HEK293 (cell line): Measurements from ENCODE around the gene UAP1.

Experiments
- PRDM1 ChIP-seq: fragments of 450-650 bp; formaldehyde crosslinking; IDR thresholded peaks from 2 replicates; pipeline ENCODE4; 2016; ENCODE audit warnings: missing biosample characterization, missing genetic modification characterization
- SALL2 ChIP-seq: fragments of 450-650 bp; formaldehyde crosslinking; IDR thresholded peaks from 2 replicates; pipeline ENCODE4 v1.5.0; 2017; ENCODE audit warnings: missing biosample characterization, mild to moderate bottlenecking, missing genetic modification characterization, borderline replicate concordance
- TCF7L2 ChIP-seq: IDR thresholded peaks from 2 replicates; pipeline ENCODE4 v1.6.1; 2011; ENCODE audit warnings: low read depth, mild to moderate bottlenecking, inconsistent platforms, low read length, moderate library complexity, borderline replicate concordance
- YY1 ChIP-seq: fragments of 450-650 bp; formaldehyde crosslinking; IDR thresholded peaks from 2 replicates; pipeline ENCODE4 v1.5.1; 2018; ENCODE audit warnings: missing biosample characterization, missing genetic modification characterization
- ZBTB20 ChIP-seq: fragments of 450-650 bp; formaldehyde crosslinking; IDR thresholded peaks from 2 replicates; pipeline ENCODE4 v1.5.1; 2016; ENCODE audit warnings: missing biosample characterization, missing genetic modification characterization
- ZNF239 ChIP-seq: fragments of 450-650 bp; formaldehyde crosslinking; IDR thresholded peaks from 2 replicates; pipeline ENCODE4 v1.5.1; 2016; ENCODE audit warnings: missing biosample characterization, missing genetic modification characterization
- ZNF335 ChIP-seq: fragments of 450-650 bp; formaldehyde crosslinking; conservative IDR thresholded peaks from 2 replicates; pipeline ENCODE4 v1.5.1; 2016; ENCODE audit warnings: missing biosample characterization, missing genetic modification characterization
- ZNF426 ChIP-seq: fragments of 450-650 bp; formaldehyde crosslinking; IDR thresholded peaks from 2 replicates; pipeline ENCODE4 v1.5.1; 2017; ENCODE audit warnings: missing biosample characterization, missing genetic modification characterization, mild to moderate bottlenecking, inconsistent platforms, moderate library complexity
- ZNF747 ChIP-seq: fragments of 450-650 bp; formaldehyde crosslinking; IDR thresholded peaks from 2 replicates; pipeline ENCODE4 v1.5.1; 2016; ENCODE audit warnings: missing biosample characterization, missing genetic modification characterization
- TF ChIP-seq, protein P1 (sequence below): fragments of 450-650 bp; formaldehyde crosslinking; IDR thresholded peaks from 2 replicates; pipeline ENCODE4 v1.5.1; 2016; ENCODE audit warnings: missing biosample characterization, missing genetic modification characterization
- TF ChIP-seq, protein P2 (sequence below): fragments of 450-650 bp; formaldehyde crosslinking; IDR thresholded peaks from 2 replicates; pipeline ENCODE4 v1.5.1; 2016; ENCODE audit warnings: missing biosample characterization, missing genetic modification characterization, low read depth
- TF ChIP-seq, protein P3 (sequence below): fragments of 450-650 bp; formaldehyde crosslinking; conservative IDR thresholded peaks from 2 replicates; pipeline ENCODE4 v1.5.1; 2016; ENCODE audit warnings: low read depth, missing biosample characterization, missing genetic modification characterization

- TF ChIP-seq, protein P1, sequence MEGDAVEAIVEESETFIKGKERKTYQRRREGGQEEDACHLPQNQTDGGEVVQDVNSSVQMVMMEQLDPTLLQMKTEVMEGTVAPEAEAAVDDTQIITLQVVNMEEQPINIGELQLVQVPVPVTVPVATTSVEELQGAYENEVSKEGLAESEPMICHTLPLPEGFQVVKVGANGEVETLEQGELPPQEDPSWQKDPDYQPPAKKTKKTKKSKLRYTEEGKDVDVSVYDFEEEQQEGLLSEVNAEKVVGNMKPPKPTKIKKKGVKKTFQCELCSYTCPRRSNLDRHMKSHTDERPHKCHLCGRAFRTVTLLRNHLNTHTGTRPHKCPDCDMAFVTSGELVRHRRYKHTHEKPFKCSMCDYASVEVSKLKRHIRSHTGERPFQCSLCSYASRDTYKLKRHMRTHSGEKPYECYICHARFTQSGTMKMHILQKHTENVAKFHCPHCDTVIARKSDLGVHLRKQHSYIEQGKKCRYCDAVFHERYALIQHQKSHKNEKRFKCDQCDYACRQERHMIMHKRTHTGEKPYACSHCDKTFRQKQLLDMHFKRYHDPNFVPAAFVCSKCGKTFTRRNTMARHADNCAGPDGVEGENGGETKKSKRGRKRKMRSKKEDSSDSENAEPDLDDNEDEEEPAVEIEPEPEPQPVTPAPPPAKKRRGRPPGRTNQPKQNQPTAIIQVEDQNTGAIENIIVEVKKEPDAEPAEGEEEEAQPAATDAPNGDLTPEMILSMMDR (tag by site-specific recombination): no peak
- TF ChIP-seq, protein P2, sequence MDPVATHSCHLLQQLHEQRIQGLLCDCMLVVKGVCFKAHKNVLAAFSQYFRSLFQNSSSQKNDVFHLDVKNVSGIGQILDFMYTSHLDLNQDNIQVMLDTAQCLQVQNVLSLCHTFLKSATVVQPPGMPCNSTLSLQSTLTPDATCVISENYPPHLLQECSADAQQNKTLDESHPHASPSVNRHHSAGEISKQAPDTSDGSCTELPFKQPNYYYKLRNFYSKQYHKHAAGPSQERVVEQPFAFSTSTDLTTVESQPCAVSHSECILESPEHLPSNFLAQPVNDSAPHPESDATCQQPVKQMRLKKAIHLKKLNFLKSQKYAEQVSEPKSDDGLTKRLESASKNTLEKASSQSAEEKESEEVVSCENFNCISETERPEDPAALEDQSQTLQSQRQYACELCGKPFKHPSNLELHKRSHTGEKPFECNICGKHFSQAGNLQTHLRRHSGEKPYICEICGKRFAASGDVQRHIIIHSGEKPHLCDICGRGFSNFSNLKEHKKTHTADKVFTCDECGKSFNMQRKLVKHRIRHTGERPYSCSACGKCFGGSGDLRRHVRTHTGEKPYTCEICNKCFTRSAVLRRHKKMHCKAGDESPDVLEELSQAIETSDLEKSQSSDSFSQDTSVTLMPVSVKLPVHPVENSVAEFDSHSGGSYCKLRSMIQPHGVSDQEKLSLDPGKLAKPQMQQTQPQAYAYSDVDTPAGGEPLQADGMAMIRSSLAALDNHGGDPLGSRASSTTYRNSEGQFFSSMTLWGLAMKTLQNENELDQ (tag by site-specific recombination): no peak
- TF ChIP-seq YY1 (tag by site-specific recombination) (no peak), ZNF239 (tag by site-specific recombination) (no peak), PRDM1 (no peak), SALL2 (tag by site-specific recombination) (no peak), ZNF747 (tag by site-specific recombination) (no peak), ZBTB20 (tag by site-specific recombination) (no peak), ZNF426 (tag by site-specific recombination) (no peak), TCF7L2 (no peak), ZNF335 (tag by site-specific recombination) (no peak)
- TF ChIP-seq, protein P3, sequence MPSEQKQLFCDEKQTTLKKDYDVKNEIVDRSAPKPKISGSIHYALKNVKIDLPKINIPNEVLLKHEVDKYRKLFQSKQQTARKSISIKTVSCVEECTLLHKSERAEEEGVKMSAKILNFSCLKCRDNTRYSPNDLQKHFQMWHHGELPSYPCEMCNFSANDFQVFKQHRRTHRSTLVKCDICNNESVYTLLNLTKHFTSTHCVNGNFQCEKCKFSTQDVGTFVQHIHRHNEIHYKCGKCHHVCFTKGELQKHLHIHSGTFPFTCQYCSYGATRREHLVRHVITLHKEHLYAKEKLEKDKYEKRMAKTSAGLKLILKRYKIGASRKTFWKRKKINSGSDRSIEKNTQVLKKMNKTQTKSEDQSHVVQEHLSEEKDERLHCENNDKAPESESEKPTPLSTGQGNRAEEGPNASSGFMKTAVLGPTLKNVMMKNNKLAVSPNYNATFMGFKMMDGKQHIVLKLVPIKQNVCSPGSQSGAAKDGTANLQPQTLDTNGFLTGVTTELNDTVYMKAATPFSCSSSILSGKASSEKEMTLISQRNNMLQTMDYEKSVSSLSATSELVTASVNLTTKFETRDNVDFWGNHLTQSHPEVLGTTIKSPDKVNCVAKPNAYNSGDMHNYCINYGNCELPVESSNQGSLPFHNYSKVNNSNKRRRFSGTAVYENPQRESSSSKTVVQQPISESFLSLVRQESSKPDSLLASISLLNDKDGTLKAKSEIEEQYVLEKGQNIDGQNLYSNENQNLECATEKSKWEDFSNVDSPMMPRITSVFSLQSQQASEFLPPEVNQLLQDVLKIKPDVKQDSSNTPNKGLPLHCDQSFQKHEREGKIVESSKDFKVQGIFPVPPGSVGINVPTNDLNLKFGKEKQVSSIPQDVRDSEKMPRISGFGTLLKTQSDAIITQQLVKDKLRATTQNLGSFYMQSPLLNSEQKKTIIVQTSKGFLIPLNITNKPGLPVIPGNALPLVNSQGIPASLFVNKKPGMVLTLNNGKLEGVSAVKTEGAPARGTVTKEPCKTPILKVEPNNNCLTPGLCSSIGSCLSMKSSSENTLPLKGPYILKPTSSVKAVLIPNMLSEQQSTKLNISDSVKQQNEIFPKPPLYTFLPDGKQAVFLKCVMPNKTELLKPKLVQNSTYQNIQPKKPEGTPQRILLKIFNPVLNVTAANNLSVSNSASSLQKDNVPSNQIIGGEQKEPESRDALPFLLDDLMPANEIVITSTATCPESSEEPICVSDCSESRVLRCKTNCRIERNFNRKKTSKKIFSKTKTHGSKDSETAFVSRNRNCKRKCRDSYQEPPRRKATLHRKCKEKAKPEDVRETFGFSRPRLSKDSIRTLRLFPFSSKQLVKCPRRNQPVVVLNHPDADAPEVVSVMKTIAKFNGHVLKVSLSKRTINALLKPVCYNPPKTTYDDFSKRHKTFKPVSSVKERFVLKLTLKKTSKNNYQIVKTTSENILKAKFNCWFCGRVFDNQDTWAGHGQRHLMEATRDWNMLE (tag by site-specific recombination): no peak
Measured at GRCh38 chr1:162565460-162565859, 3.9 kb downstream of the UAP1 start.
